Fibroblast of upper back skin (primary cell): Measurements from ENCODE around the gene LILRB4.
"Not testable (repeated sequence)": the region's sequence is repeated elsewhere in the genome, so short reads cannot be mapped to it uniquely, and the experiment has no call there.

Source experiments
- DNase-seq: peaks from one replicate; pipeline ENCODE4 v3.0.0-alpha.2; 2013

The LILRB4 gene

DNA sequence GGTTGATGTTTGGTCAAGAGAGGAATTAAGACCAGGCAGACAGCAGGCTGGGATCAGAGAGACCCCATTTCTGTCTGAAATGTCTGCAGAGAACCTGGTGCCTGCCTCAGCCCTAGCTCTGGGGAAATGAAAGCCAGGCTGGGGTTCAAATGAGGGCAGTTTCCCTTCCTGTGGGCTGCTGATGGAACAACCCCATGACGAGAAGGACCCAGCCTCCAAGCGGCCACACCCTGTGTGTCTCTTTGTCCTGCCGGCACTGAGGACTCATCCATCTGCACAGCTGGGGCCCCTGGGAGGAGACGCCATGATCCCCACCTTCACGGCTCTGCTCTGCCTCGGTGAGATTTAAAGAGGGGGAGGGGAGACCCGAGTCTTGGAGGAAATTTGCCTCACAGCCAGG, at the start of gene LILRB4:
Gene LILRB4 (plus strand): TSS at position 256 of the 400 bp plus-strand sequence. CDS start 49 bp downstream, at position 305.
- no peak for DNase-seq

DNA sequence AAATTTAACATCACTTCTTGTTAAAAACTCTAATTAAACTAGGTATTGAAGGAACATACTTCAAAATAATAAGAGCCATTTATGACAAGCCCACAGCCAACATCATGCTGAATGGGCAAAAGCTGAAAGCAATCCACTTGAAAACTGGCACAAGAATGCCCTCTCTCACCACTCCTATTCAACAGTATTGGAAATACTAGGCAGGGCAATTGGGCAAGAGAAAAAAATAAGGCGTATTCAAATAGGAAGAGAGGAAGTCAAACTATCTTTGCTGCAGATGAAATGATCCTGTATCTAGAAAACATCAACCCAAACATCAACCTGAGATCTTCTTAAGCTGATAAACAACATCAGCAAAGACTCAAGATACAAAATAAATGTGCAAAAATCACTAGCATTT, 48.1 kb upstream of the LILRB4 start:
- DNase-seq, result no peak

DNA sequence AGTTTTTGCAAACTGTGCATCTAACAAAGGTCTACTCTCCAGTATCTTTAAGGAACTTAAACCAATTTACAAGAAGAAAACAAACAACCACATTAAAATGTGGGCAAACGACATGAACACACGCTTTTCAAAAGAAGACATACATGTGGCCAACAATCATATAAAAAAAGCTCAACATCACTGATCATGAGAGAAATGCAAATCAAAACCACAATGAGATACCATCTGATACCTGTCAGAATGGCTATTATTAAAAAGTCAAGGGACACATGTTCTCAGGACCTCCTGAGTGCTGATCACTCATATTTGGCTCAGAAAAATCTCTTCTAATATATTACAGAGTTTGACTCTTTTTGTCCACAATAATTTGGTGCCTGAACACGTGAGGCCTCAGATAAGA, 46.7 kb upstream of the LILRB4 start:
- DNase-seq, result no peak

DNA sequence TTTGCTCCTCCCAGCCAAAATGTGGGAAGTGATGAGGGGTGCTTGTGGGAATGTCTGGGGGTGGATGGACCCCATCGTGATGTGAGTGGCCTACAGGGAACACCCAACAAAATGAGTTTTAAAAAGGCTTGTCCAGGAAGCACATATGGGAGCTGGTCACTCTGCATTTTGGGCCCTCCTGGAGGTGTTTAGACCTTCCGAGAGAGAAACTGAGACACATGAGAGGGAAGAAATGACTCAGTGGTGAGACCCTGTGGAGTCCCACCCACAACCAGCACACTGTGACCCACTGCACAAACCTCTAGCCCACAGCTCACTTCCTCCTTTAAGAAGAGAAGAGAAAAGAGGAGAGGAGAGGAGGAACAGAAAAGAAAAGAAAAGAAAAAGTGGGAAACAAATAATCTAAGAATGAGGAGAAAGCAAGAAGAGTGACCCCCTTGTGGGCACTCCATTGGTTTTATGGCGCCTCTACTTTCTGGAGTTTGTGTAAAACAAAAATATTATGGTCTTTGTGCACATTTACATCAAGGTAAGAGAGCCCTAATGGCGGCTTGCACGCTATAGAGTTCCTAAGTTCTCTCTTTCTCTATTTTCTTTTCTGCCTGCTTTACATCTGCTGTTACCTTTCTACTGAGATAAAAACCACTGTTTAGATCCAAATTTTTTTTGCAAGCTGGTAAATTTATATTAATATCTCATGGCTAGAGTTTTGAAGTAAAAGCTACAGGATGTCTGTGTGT, 45.8 kb upstream of the LILRB4 start:
- DNase-seq, result no peak

DNA sequence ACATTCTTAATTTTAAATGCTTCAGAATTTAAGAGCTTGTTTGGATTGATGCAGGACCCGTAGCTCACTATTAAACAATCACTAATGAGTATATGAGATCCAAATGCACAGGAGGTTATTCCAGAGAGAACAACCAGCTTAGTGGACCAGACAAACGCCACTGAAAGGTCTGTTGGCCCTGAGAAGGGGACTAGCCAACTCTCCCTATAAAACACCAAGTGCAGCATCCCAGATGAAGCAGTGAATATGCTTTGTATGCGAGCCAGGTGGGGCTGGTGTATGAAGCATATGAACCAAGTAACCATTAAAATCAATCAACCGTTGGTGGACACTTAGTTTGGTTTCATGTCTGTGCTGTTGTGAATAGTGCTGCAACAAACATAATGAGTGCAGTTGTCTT, 42.3 kb upstream of the LILRB4 start:
- no peak for DNase-seq

DNA sequence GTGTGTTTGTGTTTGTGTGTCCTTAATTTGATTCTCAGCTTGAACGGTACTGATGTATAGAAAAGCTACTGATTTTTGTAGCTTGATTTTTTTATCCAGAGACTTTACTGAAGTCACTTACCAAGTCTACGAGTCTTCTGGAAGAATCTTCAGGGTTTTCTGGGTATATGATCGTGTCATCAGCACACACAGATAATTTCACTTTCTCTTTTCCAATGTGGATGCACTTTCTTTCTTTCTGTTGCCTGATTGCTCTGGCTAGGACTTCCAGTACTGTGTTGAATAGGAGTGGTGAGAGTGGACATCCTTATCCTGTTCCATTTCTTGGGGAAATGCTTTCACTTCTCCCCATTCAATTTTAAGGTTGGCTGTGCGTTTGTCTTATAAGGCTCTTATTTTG, 40.4 kb upstream of the LILRB4 start:
- no peak for DNase-seq

DNA sequence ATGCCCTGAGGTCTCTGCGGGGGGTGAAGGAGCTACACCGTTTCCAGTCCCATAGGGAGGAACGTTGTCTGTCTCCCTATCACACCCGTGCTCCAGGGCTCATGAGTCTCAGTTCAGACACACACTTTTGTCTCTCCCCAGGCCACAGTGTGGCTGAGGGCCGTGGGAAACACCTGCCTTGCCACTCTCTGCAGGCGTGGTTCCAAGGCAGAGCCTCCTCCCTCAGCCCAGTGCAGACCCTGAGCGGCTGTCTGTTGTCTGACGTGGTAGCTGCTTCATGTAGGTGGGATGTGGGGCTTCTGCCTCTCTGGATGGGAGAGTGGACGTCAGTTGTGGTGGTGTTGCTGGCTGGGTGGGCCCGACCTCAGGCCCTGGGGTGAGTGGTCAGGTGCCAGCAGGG, 38.6 kb upstream of the LILRB4 start:
- DNase-seq, result not testable (repeated sequence)

DNA sequence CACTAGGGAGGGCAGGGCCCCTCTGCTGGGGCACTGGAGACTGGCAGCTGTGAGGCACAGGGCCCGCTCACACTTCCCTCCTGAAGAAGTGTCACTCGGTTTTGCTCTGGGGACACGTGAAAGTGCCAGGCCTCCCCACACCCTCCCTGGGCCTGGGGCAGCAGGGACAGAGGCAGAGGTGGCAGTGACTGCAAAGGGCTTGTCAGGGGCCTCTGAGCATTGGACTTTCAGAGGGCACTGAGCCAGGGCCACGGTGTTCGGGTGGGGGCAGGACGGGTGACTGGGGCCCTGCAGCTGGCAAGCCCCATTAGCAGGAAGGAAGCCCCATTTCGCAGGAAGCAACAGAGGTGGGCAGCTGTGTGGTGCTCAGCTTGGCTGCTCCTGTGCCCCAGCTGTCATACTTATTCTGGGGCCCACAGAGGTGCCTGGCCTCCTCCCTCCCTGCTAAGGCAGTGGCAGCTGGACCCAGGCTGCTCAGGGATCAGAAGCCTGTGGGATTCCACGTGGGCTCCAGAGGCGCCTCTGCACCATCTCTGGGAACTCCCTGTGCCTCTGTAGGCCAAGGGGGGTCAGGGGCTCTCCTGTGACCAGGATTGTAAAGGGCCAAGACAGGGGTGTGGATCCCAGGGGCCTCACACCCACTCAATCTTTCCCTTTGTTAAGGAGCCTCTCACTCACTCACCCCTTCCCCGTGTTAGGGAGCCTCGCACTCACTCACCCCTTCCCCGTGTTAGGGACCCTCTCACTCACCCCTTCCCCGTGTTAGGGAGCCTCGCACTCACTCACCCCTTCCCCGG, 37.7 kb upstream of the LILRB4 start:
- DNase-seq, result not testable (repeated sequence)

DNA sequence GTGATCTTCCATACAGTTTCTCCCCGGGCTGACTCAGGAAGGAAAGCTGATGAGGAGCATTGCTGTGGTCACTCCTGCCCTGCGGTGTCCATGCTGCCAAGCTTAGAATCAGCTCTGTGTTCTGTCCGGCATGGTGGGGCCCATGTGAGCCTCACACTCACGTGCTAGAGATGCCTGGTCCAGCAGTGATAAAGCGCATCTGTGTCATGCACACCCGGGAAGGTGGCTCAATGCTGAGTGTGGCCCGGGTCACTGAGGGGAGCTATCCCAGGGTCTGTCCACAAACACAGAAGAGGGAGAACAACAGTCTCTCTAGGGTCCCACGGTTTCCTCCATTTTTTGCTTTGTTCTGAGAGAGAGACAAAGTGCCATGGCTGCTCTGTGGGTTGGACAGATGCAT, 36.0 kb upstream of the LILRB4 start:
- no peak for DNase-seq

DNA sequence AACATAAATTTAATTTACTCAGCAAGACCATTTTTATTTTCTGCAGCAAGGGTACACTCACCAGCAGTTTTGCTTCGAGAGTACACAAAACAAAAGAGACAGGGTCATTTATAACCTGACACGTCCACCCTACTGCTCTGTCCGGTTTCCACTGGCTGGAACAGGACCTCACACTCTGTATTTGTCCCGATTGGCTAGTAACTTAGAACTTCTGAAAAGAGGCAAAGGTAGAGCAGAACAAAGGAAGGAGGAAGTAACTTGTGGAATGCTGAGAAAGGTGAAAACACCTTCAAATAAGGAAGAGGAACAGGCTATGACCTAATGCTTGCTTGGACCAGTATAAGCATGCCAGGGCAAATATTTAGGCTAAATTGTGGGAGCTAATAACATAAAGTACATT, 34.9 kb upstream of the LILRB4 start:
- DNase-seq, result not testable (repeated sequence)

DNA sequence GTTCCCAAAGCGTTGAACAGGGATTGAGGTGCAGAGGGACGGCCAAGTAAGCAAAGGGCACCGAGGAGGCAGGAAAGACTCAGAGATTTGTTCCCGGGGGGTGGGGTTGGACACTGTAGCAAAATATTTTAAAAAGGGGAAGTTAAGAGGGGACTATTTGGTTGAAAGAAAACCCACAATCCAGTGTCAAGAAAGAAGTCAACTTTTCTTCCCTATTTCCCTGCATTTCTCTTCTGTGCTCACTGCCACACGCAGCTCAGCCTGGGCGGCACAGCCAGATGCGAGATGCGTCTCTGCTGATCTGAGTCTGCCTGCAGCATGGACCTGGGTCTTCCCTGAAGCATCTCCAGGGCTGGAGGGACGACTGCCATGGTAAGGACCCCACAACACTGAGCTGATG, 32.5 kb upstream of the LILRB4 start, which contains the start of gene LILRB1:
Gene LILRB1 (plus strand): TSS at position 223 of the 400 bp plus-strand sequence. CDS start 590 bp downstream, outside the sequence.
- not testable (repeated sequence) for DNase-seq

DNA sequence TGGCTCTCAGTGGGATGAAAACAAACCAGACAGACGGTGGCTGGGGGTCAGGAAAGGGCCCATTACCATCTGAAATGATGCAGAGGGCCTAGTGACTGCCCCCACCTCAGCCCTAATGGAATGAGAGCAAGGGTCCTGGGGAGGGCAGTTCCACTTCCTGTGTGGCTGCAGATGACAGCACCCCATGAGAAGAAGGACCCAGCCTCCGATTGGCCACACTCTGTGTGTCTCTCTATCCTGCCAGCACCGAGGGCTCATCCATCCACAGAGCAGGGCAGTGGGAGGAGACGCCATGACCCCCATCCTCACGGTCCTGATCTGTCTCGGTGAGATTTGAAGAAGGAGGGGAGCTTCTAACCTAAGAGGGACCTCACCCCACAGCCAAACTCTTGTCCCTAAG, 32.0 kb upstream of the LILRB4 start:
- DNase-seq, result no peak

DNA sequence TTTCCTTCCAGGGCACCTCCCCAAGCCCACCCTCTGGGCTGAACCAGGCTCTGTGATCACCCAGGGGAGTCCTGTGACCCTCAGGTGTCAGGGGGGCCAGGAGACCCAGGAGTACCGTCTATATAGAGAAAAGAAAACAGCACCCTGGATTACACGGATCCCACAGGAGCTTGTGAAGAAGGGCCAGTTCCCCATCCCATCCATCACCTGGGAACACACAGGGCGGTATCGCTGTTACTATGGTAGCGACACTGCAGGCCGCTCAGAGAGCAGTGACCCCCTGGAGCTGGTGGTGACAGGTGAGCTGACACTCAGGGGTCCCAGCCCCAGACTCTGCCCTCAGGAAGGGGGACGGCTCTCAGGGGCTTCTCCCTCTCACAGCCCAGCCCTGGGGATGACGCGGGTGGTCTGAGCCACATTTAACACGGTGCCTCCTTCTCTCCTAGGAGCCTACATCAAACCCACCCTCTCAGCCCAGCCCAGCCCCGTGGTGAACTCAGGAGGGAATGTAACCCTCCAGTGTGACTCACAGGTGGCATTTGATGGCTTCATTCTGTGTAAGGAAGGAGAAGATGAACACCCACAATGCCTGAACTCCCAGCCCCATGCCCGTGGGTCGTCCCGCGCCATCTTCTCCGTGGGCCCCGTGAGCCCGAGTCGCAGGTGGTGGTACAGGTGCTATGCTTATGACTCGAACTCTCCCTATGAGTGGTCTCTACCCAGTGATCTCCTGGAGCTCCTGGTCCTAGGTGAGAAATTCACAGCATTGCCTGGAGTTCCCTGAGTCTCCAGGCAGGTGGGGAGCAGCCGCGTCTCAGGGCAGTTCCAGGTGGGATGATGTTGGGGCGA, 31.1 kb upstream of the LILRB4 start:
- DNase-seq, result not testable (repeated sequence)

DNA sequence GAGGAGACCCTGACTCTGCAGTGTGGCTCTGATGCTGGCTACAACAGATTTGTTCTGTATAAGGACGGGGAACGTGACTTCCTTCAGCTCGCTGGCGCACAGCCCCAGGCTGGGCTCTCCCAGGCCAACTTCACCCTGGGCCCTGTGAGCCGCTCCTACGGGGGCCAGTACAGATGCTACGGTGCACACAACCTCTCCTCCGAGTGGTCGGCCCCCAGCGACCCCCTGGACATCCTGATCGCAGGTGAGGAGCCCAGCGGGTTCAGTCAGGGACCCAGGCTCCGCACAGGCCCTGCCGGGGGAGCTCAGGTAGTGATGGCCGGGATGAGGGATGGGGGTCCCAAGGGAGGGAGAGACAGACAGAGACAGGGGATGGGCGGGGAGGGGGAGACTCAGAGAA, 30.3 kb upstream of the LILRB4 start:
- not testable (repeated sequence) for DNase-seq

DNA sequence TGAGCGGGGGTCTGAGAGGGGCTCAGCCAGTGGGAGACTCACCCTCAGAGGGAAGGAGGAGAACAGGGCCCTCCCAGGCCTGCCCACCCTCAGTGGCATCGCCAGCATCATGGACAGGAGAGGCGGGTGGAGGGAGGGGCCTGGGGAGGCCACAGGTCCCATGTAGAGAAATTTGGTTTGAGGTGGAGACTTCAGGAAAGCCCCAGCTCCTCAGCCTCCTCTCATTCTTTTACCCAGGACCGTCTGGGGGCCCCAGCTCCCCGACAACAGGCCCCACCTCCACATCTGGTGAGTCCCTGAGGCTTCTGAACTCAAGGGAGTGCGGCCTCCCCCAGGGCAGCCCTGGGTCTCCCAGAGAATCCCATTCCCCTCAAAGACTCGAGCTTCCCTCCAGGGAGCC, 29.4 kb upstream of the LILRB4 start:
- no peak for DNase-seq

DNA sequence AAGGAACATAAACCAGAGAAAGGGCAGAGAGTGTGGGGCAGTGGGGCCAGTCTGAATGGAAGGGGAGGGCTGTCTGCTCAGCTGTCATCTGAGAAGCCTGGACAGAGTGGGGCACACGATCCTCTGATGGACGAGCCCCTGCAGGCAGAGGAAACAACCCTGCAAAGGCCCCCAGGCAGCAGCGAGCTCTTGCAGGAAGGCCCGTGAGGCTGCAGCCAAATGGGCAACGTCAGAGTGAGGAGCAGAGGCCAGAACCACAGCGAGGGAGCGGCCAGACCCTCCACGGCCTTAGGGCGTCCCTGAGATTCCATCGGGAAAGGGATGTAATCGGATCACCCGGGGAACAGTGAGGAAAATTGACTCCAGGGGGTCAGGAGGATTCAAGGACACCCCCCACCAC, 26.7 kb upstream of the LILRB4 start:
- not testable (repeated sequence) for DNase-seq

DNA sequence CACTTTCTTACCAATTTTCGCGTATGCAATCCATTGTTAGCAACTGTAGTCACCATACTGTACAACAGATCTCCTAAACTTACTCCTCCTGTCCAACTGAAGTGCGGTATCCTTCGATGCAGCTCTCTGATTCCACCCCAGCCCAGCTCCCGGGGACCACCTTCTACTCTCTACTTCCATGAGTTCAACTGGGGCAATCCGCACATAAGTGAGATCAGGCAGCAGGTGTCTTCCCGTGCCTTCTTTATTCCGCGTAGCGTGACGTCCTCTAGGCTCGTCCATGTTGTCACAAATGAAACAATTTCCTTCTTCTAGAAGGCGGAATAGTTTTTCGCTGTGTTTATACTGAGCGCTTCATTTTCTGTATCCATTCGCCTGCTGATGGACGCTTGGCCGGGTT, 24.1 kb upstream of the LILRB4 start:
- no peak for DNase-seq

DNA sequence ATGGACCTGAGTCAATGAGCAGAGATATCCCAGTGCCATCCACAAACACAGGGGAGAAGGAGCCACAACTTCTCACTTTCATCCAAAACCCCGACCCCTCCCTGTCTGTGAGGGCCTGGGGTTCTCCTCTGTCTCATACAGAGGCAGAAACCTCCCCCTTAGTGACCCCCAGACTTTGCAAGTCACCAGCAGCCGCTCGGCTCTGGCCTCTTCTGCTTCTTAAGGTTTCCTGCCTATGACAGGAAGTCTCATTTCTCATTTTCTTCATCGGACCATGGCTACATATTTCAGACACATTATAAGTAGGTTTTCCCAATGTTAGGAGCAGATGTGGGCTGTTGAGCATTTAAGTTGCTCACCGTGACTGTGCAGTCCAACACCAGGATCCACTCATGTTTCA, 19.8 kb upstream of the LILRB4 start:
- DNase-seq, result not testable (repeated sequence)

DNA sequence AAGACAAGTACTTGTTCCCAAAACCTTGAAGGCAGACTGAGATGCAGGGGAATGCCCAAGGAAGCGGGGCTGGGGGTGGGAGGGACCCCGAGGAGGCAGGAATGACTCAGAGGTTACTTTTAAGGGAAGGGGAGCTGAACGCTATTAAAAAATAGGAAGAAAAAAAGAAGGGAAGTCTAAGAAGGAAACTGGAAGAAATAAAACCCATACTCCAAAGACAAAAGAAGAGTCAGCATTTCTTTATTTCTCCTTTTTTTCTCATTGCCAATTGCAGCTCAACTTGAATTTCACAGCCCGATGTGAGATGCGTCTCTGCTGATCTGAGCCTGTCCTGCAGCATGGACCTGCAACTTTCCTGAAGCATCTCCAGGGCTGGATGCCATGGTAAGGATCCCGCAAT, 19.2 kb upstream of the LILRB4 start:
- DNase-seq, result not testable (repeated sequence)

DNA sequence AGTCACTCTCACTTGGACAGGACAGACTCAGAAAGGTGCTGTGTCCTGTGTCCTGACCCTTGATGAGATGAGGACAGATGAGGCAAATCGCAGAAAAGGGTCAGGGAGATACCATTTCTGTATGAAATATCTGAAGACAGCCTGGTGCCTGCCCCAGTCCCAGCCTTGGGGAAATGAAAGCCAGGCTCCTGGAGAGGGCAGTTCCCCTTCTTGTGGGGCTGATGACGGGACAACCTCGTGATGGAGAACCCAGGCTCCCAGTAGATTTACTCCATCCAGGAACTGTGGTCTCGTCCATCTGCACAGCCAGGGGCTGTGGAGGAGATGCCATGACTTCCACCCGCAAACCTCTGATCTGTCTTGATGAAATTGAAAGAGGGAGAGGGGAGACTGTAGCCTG, 18.7 kb upstream of the LILRB4 start:
- no peak for DNase-seq

DNA sequence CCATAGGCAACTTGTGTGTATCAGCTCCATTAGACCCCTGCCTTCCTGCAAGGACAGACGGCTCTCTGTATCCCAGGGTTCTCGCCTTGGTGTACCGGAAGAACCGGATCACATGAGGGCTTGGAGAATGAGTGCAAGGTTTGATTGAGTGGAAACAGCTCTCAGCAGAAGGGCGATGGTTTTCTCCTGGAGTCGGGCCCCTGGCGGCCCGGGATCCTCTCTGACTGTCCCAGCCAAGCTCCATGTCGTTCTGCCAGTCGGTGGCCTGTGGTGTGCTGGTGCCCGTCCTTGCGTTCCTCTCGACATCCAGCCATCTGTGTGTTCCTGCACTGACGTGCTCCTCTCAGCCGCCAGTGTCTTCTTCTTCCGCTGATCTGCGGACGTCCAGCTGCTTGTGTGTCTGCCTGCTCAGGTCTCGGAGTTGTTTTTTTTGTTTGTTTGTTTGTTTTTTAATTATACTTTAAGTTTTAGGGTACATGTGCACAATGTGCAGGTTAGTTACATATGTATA, 16.4 kb upstream of the LILRB4 start:
- DNase-seq, result no peak

DNA sequence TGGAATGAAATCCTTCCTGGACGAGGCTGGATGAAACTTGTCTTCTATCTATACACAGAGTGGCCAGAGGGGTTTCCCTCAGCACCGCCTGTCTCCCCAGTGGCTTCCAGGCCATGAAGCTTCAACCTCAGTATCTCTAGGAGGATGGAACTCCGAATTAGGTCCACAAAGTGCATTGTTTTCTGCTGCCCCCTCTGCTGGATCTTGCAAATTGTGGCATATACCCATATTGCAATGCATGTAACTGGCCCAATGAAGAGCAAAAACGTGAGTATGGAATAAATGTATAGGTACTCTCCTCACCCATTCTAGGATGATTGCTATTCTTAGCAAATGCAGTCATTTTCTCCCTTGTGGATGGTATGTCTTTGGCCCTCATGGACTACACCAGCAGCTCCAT, 14.7 kb upstream of the LILRB4 start:
- DNase-seq, result no peak

DNA sequence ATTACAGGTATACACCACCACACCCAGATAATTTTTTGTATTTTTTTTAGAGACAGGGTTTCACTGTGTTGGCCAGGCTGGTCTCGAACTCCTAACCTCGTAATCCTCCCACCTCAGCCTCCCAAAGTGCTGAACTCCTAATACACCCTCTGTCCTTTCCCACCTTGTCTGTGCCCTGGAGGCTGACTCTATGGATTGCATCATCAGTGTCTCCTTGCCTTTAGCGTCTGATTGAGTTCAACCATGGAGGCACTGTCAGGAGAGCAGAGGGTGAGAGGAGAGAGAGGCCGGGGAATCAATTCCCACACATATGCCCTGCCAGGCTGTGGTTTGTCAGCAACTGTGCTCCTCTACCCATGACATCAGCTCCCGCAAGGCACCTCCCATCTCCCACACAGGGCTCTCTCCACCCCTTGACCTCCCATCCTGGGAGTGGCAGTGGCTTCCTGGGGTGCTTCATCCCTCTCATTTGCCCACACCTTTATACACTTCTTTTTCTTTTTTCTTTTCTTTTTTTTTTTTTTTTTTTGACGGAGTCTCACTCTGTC, 12.6 kb upstream of the LILRB4 start:
- DNase-seq, result no peak
